ENCODE data around the gene CTBP2. TPM values are rescaled to one million over a fixed set of nuclear protein-coding genes. Genes with fewer than 3 reads are reported as not detected.

CTBP2 gene
- total RNA-seq, 1 experiment from 2014 or later: 97.2 TPM

DNA sequence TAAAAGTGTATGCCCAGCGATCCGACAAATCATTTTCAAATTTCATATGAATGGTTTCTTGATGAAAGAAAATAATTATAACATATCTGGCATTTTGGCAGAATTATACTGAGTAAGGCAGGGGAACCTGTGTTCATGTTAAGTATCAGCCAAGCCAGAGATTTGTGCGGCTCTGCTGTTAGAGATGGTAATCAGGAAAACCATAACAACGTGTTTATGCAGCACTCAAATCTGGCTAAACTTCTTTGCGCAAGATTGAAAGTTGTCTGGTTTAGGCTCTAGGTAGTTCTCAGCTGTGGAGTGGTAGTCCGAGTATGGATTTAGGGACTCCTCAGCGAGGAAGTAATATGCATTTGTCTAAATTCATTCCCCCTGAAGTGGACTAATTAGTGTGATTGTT is 8.9 kb upstream of the CTBP2 start:
- Histone ChIP-seq H3K36me3 (ENCODE audit: control insufficient read depth, insufficient read depth, low read length) (no peaks in the 10 kb centered on the region), H3K27me3 (replicated peaks; ENCODE audit: control insufficient read depth, insufficient read depth, low read length) (no peaks in the 10 kb centered on the region), H3K4me3 (ENCODE audit: low read depth, low read length) (no peak overlapping the region), H3K4me1 (no peaks in the 10 kb centered on the region), H3K9me3 (no peaks in the 10 kb centered on the region)
- POLR2A ChIA-PET: no interaction called here
- H3K27ac Mint-ChIP-seq (ENCODE audit: unreplicated experiment): no peak overlapping the region
- peaks cover 7% of the 10 kb centered on the region for H3K4me1 Mint-ChIP-seq (ENCODE audit: low read depth, unreplicated experiment)
- peaks cover 2% of the 10 kb centered on the region for H3K27me3 Mint-ChIP-seq (ENCODE audit: insufficient read depth, unreplicated experiment)
- TF ChIP-seq, protein P1, sequence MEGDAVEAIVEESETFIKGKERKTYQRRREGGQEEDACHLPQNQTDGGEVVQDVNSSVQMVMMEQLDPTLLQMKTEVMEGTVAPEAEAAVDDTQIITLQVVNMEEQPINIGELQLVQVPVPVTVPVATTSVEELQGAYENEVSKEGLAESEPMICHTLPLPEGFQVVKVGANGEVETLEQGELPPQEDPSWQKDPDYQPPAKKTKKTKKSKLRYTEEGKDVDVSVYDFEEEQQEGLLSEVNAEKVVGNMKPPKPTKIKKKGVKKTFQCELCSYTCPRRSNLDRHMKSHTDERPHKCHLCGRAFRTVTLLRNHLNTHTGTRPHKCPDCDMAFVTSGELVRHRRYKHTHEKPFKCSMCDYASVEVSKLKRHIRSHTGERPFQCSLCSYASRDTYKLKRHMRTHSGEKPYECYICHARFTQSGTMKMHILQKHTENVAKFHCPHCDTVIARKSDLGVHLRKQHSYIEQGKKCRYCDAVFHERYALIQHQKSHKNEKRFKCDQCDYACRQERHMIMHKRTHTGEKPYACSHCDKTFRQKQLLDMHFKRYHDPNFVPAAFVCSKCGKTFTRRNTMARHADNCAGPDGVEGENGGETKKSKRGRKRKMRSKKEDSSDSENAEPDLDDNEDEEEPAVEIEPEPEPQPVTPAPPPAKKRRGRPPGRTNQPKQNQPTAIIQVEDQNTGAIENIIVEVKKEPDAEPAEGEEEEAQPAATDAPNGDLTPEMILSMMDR (IDR thresholded peaks at IDR 0.05; ENCODE audit: insufficient read depth in 1 of 2, low read depth in 1 of 2, low read length in 1 of 2, severe bottlenecking in 1 of 2, unreplicated experiment in 1 of 2): no peak
- no peaks in the 10 kb centered on the region for H3K9me3 Mint-ChIP-seq (ENCODE audit: unreplicated experiment)
- DNase-seq: no peak
- CTCF ChIA-PET: no interaction called here
- no peaks in the 10 kb centered on the region for H3K36me3 Mint-ChIP-seq (ENCODE audit: insufficient read depth, unreplicated experiment)
- H3K4me3 Mint-ChIP-seq (ENCODE audit: unreplicated experiment): no peak overlapping the region
- intact Hi-C loops (cut with micrococcal nuclease; ENCODE audit: unreplicated experiment): loop anchor here (10.0 kb wide), 2 partner anchors 96 to 536 kb away; no protein-coding TSS in a partner anchor
- no TSS peak for BruUV-seq (replicated peaks)

DNA sequence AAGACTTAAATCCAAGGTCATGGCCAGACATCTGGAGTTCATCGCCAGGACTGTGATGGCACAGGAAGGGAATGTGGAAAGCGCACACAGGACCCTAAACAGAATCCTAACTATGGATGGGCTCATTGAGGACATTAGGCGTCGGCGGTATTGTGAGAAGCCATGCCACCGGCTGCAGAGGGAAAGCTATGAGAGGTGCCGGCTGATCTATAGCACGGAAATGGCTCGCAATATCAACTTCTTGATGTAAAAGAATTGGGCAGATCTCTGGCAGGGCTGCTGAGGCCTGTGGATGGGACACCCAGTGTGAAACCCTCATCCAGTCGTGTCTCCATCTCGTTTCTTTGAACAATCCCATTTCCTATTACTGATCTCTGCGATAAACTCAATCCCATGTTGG is 6.3 kb upstream of the CTBP2 start:
- no peaks in the 10 kb centered on the region for H3K27me3 Mint-ChIP-seq (ENCODE audit: insufficient read depth, unreplicated experiment)
- H3K36me3 ChIP-seq (ENCODE audit: control insufficient read depth, insufficient read depth, low read length): no peaks in the 10 kb centered on the region
- peaks cover 6% of the 10 kb centered on the region for H3K36me3 Mint-ChIP-seq (ENCODE audit: insufficient read depth, unreplicated experiment)
- H3K27me3 ChIP-seq (replicated peaks; ENCODE audit: control insufficient read depth, insufficient read depth, low read length): no peaks in the 10 kb centered on the region
- H3K4me1 Mint-ChIP-seq (ENCODE audit: low read depth, unreplicated experiment): peaks cover 7% of the 10 kb centered on the region
- no peak overlapping the region for H3K27ac Mint-ChIP-seq (ENCODE audit: unreplicated experiment)
- intact Hi-C loops (cut with micrococcal nuclease; ENCODE audit: unreplicated experiment): loop anchor here (10.0 kb wide), 2 partner anchors 98 to 538 kb away; no protein-coding TSS in a partner anchor
- H3K4me3 ChIP-seq (ENCODE audit: low read depth, low read length): no peak overlapping the region
- POLR2A ChIA-PET: no interaction called here
- DNase-seq: no peak
- no peak overlapping the region for H3K4me3 Mint-ChIP-seq (ENCODE audit: unreplicated experiment)
- TF ChIP-seq, protein P1 (IDR thresholded peaks at IDR 0.05; ENCODE audit: insufficient read depth in 1 of 2, low read depth in 1 of 2, low read length in 1 of 2, severe bottlenecking in 1 of 2, unreplicated experiment in 1 of 2): no peak
- BruUV-seq (replicated peaks): no TSS peak
- H3K9me3 ChIP-seq: no peaks in the 10 kb centered on the region
- no peaks in the 10 kb centered on the region for H3K4me1 ChIP-seq
- H3K9me3 Mint-ChIP-seq (ENCODE audit: unreplicated experiment): no peaks in the 10 kb centered on the region
- CTCF ChIA-PET: interaction anchor here (0.6 kb wide), 1 partner anchor 773 kb away, joined by 3 read pairs; no protein-coding TSS in a partner anchor

DNA sequence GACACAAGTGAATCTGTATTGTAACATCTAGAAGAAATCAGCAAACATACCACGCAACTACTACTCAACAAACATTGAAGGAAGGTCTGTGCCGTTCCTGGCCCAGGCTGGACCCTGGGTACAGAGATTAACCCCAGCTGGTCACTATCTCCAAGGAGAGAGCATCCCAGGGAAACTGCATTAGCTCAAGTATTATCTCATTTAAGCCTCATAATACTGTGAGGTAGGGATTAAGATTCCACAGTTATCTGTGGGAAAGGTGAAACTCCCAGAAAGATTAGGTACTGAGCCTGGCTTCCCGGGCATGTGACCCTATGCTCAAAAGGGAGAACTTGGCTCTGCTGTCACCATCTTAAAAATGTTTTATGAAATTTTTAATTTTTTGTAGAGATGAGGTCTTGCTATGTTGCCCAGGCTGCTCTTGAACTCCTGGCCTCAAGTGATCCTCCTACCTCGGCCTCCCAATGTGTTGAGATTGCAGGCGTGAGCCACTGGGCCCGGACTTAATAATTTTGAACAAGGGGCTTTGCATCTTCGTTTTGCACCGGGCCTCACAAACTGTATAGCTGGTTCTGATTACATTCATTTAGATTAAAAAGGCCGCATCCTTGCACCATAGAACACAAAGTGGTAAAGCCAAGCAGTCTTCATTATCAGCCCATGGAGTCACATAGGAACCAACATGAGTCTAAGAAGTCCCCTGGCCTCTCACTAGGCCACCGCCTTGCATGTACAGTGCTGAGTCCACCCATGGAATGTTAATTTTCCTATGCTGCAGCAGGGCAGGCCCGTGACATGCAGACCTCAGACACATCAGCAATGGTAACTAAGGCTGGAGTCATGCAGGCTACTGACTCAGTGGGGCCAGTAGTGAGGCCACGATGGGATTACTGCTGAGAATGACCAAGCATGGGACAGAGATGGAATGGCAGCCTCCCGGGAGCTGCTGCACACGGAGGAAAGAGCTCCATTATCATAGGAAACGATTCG is 5.5 kb upstream of the CTBP2 start:
- no peak overlapping the region for H3K4me3 Mint-ChIP-seq (ENCODE audit: unreplicated experiment)
- H3K4me3 ChIP-seq (ENCODE audit: low read depth, low read length): no peak overlapping the region
- H3K4me1 Mint-ChIP-seq (ENCODE audit: low read depth, unreplicated experiment): peaks cover 7% of the 10 kb centered on the region
- DNase-seq: no peak
- H3K27ac Mint-ChIP-seq (ENCODE audit: unreplicated experiment): peak overlapping the region; percentile 11
- H3K36me3 ChIP-seq (ENCODE audit: control insufficient read depth, insufficient read depth, low read length): no peaks in the 10 kb centered on the region
- no peaks in the 10 kb centered on the region for H3K4me1 ChIP-seq
- intact Hi-C loops (cut with micrococcal nuclease; ENCODE audit: unreplicated experiment): loop anchor here (10.0 kb wide), 2 partner anchors 99 to 539 kb away; no protein-coding TSS in a partner anchor
- ChIA-PET POLR2A (no interaction called here), CTCF (interaction anchor here (0.5 to 0.6 kb wide), 2 partner anchors 562 to 772 kb away, joined by 3 read pairs; no protein-coding TSS in a partner anchor)
- H3K27me3 Mint-ChIP-seq (ENCODE audit: insufficient read depth, unreplicated experiment): no peaks in the 10 kb centered on the region
- peaks cover 9% of the 10 kb centered on the region for H3K36me3 Mint-ChIP-seq (ENCODE audit: insufficient read depth, unreplicated experiment)
- BruUV-seq (replicated peaks): no TSS peak
- H3K27me3 ChIP-seq (replicated peaks; ENCODE audit: control insufficient read depth, insufficient read depth, low read length): no peaks in the 10 kb centered on the region
- TF ChIP-seq, protein P1 (IDR thresholded peaks at IDR 0.05; ENCODE audit: insufficient read depth in 1 of 2, low read depth in 1 of 2, low read length in 1 of 2, severe bottlenecking in 1 of 2, unreplicated experiment in 1 of 2): no peak
- no peaks in the 10 kb centered on the region for H3K9me3 Mint-ChIP-seq (ENCODE audit: unreplicated experiment)
- H3K9me3 ChIP-seq: no peaks in the 10 kb centered on the region
